Stomach smooth muscle (tissue), 2 donors: Measurements from ENCODE around the gene CBS.
"Not testable (repeated sequence)": the region's sequence is repeated elsewhere in the genome, so short reads cannot be mapped to it uniquely, and the experiment has no call there.

Experiments
- H3K27ac ChIP-seq: one replicate; pipeline ENCODE4 v1.7.0; 2013; ENCODE audit warnings: mild to moderate bottlenecking, low read length, inconsistent platforms
- H3K27me3 ChIP-seq, 2 donors: one replicate each; pipeline ENCODE4 v1.7.0; 2013; ENCODE audit warnings: low read length in 2 of 2; ENCODE audit not compliant: insufficient read depth in 2 of 2, control insufficient read depth in 1 of 2
- H3K36me3 ChIP-seq, 2 donors: one replicate each; pipeline ENCODE4 v1.7.0; 2013; ENCODE audit warnings: low read length in 2 of 2; ENCODE audit not compliant: control insufficient read depth in 2 of 2, insufficient read depth in 2 of 2
- H3K4me1 ChIP-seq: one replicate; pipeline ENCODE4 v1.7.0; 2013; ENCODE audit warnings: low read length; ENCODE audit not compliant: control insufficient read depth, insufficient read depth
- H3K4me3 ChIP-seq, 2 donors: one replicate each; pipeline ENCODE4 v1.7.0; 2013; ENCODE audit warnings: low read length in 2 of 2
- H3K9ac ChIP-seq, 2 donors: one replicate each; pipeline ENCODE4 v1.7.0; 2013; ENCODE audit warnings: low read length in 2 of 2, mild to moderate bottlenecking in 1 of 2
- H3K9me3 ChIP-seq, 2 donors: one replicate each; pipeline ENCODE4 v1.7.0; 2013; ENCODE audit warnings: low read length in 2 of 2; ENCODE audit not compliant: control insufficient read depth in 2 of 2
- donor health status: healthy.
- donor health status: Pancreatic carcinoma.

Gene CBS

DNA sequence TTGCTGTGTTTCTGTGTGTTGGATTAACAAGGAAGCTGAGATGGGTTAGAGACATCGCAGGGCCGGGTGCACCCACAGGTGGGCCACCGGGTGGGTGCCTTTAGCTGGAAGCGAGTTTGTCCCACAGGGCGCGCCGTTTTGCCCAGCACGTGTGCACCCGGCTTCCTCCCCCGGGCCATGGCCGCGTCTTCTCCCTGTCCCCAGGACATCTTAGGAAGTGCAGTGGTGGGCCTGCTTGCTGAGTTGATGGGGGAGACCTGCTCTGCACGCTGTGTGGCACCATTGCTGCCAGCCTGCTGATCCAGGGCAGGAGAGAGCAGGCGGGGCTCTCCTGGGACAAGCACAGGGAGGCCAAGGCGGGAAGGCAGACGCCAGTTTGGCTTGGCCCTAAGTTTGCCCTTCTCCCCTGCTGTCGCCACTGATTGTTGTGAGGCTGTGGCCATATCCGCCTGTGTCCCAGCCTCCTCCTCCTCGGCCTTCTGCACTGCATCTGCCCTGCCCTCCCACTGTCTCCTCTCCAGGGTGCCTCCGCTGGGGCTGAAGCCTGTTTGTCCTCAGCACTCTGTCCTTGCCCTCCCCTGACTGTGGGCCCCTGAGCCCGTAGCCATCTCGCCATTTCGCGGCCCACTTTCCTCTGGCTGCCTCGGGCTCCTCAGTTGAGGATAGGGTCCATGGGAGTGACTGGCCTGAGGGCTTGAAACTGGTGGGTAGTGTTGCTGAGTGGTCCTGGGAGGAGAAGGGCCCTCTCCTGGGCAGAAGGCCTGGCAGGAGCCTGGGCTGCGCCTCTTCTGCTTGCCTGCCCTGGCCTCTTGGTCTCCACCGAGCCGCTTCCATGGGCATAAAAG is 53.7 kb downstream of the CBS start:
- Histone ChIP-seq H3K9ac (no peak overlapping the region), H3K4me1 (peaks cover 2% of the 10 kb centered on the region), H3K4me3 (no peak overlapping the region), H3K9me3 (no peaks in the 10 kb centered on the region), H3K27me3 (no peaks in the 10 kb centered on the region), H3K36me3 (peaks cover 14 to 39% of the 10 kb centered on the region in 2 donors), H3K27ac (no peak overlapping the region)

DNA sequence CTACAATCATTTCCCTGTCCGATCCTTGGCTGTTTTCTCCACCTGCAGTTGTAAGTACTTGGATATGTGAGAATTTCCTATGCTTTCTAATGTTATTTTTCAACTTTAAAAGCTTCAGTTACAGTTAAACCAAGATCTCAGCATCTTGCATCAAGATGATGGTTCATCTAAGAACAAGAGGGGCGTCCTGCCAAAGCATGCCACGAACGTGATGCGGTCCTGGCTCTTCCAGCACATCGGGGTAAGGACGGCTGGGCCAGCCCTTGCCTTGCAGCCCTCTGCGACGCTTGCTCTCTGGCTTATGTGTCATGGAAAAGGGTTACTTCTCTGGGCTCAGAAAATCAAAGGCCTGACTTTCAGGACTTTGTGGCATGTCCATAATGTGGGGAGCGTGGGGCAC is 54.4 kb downstream of the CBS start:
- no peaks in the 10 kb centered on the region for H3K9me3 ChIP-seq
- no peak overlapping the region for H3K4me3 ChIP-seq
- no peak overlapping the region for H3K9ac ChIP-seq
- H3K4me1 ChIP-seq = peaks cover 2% of the 10 kb centered on the region
- H3K27ac ChIP-seq = no peak overlapping the region
- H3K27me3 ChIP-seq = no peaks in the 10 kb centered on the region
- H3K36me3 ChIP-seq = peaks cover 18 to 46% of the 10 kb centered on the region in 2 donors

DNA sequence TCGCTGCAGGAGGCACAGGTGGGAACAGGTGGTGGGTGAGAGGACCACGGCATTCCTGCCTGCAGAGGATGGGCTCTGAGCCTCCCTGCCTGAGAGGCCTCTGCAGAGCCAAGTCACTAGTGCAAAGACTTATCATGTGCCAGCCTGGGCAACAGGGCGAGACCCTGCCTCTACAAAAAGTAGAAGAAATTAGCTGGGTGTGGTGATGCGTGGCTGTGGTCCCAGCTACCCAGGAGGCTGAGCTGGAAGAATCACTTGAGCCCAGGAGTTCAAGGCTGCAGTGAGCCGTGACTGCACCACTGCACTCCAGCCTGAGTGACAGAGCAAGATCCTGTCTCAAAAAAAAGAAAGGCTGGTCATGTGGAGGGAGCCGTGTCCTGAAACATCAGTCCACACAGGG is 54.9 kb downstream of the CBS start:
- Histone ChIP-seq H3K9me3 (no peaks in the 10 kb centered on the region), H3K4me3 (no peak overlapping the region), H3K4me1 (peaks cover 2% of the 10 kb centered on the region), H3K27me3 (no peaks in the 10 kb centered on the region), H3K27ac (no peak overlapping the region), H3K9ac (no peak overlapping the region), H3K36me3 (peaks cover 18 to 50% of the 10 kb centered on the region in 2 donors)

DNA sequence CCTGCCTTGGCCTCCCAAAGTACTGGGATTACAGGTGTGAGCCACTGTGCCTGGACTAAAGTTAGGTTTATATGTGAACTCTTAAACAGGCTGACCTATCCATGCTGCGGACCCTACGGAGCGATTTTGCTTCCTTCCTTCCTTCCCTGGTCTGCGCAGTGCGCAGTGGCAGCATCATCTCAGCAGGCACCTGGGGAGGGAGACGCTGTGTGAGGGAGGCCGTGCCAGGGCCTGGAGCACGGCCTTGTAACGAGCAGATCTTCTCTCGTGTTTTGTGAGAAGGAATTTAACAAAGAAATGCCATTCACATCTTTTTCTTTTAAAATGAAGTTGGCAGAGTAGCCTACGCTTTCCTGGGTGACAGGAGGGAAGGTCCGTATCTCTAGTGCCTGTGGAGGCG is 55.5 kb downstream of the CBS start:
- H3K9ac ChIP-seq = no peak overlapping the region
- peaks cover 16 to 45% of the 10 kb centered on the region in 2 donors for H3K36me3 ChIP-seq
- no peak overlapping the region for H3K4me3 ChIP-seq
- no peaks in the 10 kb centered on the region for H3K27me3 ChIP-seq
- H3K9me3 ChIP-seq = no peaks in the 10 kb centered on the region
- H3K4me1 ChIP-seq = peaks cover 2% of the 10 kb centered on the region
- H3K27ac ChIP-seq = no peak overlapping the region

DNA sequence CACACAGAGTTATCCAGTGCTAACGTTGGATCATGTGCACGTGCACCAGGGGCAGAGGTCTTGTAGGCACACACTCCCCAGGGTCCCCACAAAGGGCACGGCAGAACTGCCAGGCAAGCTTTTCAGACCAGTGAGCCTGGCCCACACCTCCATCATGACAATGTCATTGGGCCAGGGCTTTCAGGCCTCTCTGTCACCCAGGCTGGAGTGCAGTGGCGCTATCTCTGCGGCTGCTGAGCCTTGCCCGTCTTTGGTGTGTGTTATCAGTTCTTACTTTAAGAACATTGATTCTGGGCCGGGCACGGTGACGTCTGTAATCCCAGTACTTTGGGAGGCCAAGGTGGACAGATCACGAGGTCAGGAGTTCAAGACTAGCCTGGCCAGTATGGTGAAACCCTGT is 57.1 kb downstream of the CBS start:
- no peak overlapping the region for H3K4me3 ChIP-seq
- no peak overlapping the region for H3K9ac ChIP-seq
- H3K9me3 ChIP-seq = no peaks in the 10 kb centered on the region
- H3K36me3 ChIP-seq = peaks cover 16 to 43% of the 10 kb centered on the region in 2 donors
- H3K27me3 ChIP-seq = no peaks in the 10 kb centered on the region
- H3K4me1 ChIP-seq = no peaks in the 10 kb centered on the region
- H3K27ac ChIP-seq = no peak overlapping the region

DNA sequence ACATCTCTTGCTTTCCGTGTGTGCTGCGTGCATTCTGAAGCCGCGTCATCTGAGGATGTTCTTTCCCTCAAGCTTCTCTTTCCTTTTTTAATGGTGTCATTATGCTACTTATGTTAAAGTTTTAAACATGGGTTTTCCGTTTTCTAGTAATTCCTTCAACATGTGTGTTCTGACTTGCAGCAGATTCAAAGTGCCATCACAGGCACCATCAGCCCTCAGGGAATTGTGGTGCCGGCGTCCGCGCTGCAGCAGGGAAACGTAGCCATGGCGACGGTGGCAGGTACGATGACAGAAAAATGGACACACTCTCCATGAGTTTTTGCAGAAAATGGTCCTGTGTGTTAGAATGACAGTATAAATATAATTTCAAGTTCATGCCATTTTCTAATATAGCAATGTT is 58.9 kb downstream of the CBS start:
- Histone ChIP-seq H3K9me3 (no peaks in the 10 kb centered on the region), H3K27me3 (no peaks in the 10 kb centered on the region), H3K27ac (no peak overlapping the region), H3K4me3 (no peak overlapping the region), H3K9ac (no peak overlapping the region), H3K4me1 (no peaks in the 10 kb centered on the region), H3K36me3 (peaks cover 16 to 43% of the 10 kb centered on the region in 2 donors)

DNA sequence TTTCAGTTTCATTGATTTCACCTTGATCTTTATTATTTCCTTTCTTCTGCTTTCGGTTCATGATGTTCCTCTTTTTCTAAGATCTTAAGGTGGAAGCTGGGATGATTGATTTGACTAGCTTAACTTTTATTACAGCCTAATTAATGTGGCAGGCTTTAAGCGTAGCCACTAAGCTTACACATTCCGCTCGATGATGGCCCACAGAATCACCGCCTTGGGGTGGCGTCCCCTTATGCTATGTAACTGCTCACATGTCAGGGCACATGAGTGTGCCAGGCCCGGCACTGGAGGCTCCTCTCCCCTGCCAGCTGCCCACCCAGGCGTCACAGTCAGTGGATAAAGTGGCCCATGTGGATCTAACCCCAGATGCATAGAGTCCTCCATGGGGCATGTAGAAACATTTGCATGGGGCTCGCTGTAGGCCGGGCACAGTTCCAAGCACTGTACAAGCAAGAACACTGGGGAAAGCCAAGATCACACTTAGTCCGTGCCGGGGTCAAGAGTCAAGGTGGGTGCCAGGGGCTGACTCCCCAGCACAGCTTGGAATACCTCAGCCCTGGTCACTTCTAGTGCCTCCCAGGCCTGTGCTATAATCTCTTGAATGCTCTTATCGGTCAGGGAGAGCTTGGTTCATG is 59.6 kb downstream of the CBS start:
- peaks cover 13 to 43% of the 10 kb centered on the region in 2 donors for H3K36me3 ChIP-seq

DNA sequence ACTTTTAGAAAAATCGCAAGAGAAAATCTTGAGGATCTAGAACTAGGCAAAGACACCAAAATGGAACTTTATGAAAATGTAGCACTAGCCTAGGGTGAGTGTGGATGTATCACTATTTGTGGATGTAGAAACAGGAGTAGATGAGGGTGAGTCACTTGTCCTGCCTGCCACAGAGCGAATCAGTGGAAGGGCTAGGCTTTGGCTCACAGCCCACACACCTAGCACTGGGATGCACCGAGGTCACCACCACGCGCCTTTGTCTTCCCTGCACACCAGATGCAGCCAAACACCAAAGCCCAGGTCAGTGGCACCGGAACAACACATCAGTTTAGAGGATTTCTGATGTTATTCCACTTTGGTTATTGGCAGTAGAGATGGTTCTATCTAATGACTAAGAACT is 63.0 kb downstream of the CBS start:
- Histone ChIP-seq H3K27me3 (no peaks in the 10 kb centered on the region), H3K36me3 (peaks cover 17 to 35% of the 10 kb centered on the region in 2 donors), H3K4me3 (no peak overlapping the region), H3K9me3 (no peaks in the 10 kb centered on the region), H3K9ac (no peak overlapping the region), H3K27ac (no peak overlapping the region), H3K4me1 (no peaks in the 10 kb centered on the region)

More for the DNA sequence above, 59.6 kb downstream of the CBS start:
- Histone ChIP-seq H3K27me3 (no peaks in the 10 kb centered on the region), H3K9me3 (no peaks in the 10 kb centered on the region), H3K4me3 (no peak overlapping the region), H3K4me1 (no peaks in the 10 kb centered on the region), H3K9ac (no peak overlapping the region), H3K27ac (no peak overlapping the region)

DNA sequence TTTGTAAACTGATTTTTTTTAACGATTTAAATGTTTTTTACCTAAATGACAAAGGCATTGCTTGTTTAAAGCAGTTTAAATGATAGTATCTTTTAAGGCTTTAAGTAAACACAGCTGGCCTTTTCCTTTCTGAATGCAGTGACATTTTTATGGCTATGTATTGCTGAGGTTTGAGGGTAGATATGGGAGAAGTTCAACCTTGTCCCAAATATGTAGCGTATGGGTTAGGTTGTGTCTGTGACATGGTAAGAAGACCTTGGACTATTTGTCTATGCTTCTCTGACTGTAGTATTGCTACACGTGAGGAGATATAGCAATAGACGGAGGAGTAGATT is 68.8 kb downstream of the CBS start:
- H3K4me1 ChIP-seq = no peaks in the 10 kb centered on the region
- no peak overlapping the region for H3K4me3 ChIP-seq
- H3K36me3 ChIP-seq = peaks cover 6 to 21% of the 10 kb centered on the region in 2 donors
- no peak overlapping the region for H3K27ac ChIP-seq
- H3K27me3 ChIP-seq = no peaks in the 10 kb centered on the region
- no peak overlapping the region for H3K9ac ChIP-seq
- no peaks in the 10 kb centered on the region for H3K9me3 ChIP-seq

DNA sequence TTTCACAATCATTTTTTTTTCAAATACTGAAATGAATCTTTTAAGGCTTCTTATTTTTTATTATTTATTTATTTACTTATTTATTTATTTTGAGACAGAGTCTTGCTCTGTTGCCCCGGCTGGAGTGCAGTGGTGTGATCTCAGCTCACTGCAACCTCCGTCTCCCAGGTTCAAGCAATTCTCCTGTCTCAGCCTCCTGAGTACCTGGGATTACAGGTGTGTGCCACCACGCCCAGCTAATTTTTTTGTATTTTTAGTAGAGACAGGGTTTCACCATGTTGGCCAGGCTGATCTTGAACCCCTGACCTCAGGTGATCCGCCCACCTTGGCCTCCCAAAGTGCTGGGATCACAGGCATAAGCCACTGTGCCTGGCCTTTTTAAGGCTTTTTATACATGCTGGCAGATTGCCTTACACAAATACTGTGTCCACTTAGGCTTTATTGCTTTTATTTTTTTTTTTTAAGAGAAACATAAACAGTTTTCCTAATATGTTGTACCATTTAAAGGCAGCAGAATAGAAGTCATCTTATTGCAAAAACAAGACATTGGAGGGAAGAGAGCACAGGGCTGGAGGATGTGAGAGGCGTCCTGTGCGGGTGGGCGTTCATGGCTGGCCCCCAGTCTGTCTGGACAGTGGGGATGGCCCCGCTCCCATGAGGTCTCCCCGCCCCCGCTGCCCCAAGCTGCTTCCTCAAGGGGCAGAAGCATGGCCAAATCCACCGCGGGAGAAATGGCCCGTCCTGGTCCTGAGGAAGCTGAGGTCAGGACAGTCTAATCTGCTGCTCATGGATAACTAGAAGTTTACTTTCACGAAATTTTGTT is 69.4 kb downstream of the CBS start:
- H3K36me3 ChIP-seq = peaks cover 5 to 15% of the 10 kb centered on the region in 2 donors
- H3K27ac ChIP-seq, H3K27me3 ChIP-seq, H3K9ac ChIP-seq, H3K4me1 ChIP-seq, H3K4me3 ChIP-seq, H3K9me3 ChIP-seq: not testable (repeated sequence)
